Fibroblast of lung (primary cell): ENCODE measurements around the gene TEDC2.

Experiments
- CTCF ChIP-seq, 2 donors: IDR thresholded peaks in 1 of 2; conservative IDR thresholded peaks in 1 of 2; 1 replicate in 1 of 2; 2 replicates in 1 of 2; pipeline ENCODE4 v1.5.1; 2011 to 2012; ENCODE audit warnings: low read length in 2 of 2, control low read depth in 1 of 2, inconsistent platforms in 1 of 2, low read depth in 1 of 2, mild to moderate bottlenecking in 1 of 2
- EZH2 ChIP-seq: IDR thresholded peaks from 2 replicates; pipeline ENCODE4 v1.5.1; 2012; ENCODE audit warnings: low read length, control low read depth, mild to moderate bottlenecking; ENCODE audit errors: missing control alignments

- TF ChIP-seq CTCF (conservative IDR thresholded peaks at IDR 0.05 in 1 of 2, IDR thresholded peaks at IDR 0.05 in 1 of 2; ENCODE audit: low read depth in 1 of 2, low read length in 2 of 2) = no peak
- TF ChIP-seq EZH2 = no peak
These were observed 29.7 kb downstream of the TEDC2 start for GRCh38 chr16:2489581-2489980.
